HG03571 (cell line): ENCODE measurements around the gene SNAI1.

Source experiments
- ATAC-seq: cut with Tn5 transposase; IDR thresholded peaks from one replicate; pipeline ENCODE4 v1.9.1; 2021; ENCODE audit not compliant: unreplicated experiment

The SNAI1 gene

DNA sequence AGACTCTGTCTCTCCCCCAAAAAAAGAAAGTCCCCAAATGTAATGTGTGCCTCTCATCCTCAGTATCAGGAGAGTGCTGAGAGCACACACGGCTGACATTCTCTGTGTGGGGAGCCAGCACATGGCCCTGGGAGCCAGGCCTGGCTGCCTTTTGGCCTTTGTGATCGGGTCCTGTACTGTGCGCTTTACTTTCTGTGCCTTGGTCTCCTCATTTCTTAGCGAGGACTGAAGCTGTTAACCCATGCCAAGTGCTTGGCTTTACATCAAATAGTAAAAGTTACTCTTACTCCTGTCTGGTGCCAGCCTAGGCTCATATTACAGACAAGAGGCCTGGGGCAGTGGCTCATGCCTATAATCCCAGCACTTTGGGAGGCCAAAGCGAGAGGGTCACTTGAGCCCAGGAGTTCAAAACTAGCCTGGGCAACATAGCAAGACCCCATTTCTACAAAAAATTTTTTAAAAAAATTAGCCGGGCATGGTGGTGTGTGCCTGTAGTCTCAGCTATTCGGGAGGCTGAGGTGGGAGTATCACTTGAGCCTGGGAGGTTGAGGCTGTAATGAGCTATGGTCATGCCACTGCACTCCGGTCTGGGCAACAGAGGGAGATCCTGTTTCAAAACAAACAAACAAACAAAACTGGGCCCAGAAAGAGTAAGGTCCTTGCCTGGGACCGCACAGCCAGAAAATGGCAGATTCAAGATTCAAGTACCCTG is 50.3 kb downstream of the SNAI1 start:
- no peak for ATAC-seq

DNA sequence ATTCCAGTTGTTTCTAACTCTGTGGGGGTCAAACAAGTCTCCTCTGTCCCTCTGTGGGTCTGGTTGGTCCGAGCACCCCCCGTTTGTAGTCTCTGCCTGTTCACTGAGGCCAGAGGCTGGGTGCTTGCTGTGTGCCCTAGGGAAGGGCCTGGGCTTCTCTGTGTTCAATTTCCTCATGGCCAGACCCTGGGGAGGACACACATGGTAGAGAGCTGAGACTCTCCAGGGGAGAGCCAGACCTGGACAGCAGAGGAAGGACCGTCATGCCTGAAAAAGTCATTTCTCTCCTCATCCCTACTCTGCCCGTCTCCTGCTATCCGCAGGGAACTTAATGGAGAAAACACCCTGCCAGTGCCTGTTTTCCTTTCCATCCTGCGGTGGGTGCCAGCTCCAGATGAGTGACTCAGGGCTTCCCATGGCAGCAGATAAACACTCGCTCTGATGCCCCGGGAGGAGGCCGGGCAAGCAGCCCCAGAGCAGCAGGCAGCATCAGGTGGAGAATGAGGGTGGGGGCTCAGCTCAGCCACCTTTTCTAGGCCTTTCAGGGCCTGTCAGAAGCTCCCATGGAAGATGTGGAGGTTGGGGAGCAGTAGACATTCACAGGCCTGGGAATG is 51.9 kb downstream of the SNAI1 start:
- ATAC-seq, result no peak

DNA sequence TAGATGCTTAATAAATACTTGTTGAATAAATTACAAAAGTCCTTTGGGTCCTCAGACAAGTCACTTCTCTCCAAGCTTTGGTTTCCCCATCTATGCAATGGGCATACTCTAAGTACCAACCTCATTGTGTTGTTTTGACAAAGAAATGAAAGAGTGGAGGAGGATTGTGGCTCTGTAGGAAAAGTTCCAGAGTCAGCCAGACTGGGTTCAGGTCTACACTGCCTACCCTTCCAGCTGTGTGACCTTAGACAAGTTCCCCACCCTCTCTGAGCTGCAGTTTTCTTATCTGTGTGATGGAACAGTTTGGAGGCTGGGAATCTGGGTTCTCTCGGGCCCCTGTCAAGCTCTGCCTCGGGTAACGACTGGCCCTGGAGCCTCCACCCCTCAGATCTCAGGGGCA is 53.9 kb downstream of the SNAI1 start:
- ATAC-seq, result no peak

DNA sequence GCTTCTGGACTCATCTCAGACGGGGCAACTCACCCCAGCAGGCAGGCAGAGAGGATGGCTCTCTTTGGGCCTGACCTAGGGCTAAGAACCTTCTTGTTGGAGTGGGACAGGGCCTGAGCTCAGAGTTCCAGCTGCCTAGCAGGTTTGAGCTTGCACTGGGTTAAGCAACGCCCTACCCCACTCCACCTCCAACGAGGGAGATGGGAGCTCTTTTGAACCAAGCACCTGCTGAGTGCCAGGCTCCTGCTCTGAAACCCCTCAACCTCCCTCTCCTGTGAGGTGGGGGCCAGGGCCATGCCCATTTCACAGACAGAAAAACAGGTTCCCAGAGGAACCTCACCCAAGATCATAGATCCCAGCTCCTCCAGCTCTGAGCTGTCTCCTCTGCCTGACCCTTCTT is 54.3 kb downstream of the SNAI1 start:
- ATAC-seq, result no peak

DNA sequence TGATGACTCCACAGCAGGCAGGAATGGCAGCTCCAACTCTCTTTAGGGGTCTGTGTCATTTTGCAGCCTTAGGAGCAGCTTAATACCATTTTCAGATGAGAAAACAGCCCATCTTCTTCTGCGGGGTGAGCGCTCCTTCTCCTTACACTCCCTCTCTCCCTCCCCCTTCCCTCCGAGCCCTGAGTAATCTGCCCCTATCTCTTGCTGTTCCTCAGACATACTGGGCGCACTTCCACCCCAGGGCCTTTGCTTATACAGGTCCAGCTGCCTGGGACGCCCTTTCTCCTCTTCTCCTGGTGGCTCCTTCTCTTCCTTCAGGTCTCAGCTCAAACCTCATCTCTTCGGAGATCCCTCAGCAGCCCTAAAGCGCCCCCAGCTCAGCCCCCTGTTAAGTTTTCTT is 54.8 kb downstream of the SNAI1 start:
- no peak for ATAC-seq

DNA sequence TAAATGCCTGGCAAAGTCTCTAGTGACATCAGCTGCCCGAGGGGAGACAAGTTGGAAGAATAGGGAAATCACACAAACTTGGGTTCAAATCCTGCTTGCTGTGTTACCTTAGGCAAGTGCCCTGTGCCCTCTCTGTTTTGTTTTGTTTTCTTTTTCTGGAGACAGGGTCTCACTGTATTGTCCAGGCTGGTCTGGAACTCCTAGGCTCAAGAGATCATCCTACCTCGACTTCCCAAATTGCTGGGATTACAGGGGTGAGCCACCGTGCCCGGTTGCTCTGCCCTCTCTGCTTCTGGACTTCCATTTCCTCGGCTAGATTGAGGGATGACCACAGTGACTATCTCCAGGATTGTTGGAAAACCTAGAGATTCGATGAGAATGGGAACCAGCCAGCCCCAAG is 55.4 kb downstream of the SNAI1 start:
- no peak for ATAC-seq
